Measurements from ENCODE around the gene CFAP100.

CFAP100 gene

DNA sequence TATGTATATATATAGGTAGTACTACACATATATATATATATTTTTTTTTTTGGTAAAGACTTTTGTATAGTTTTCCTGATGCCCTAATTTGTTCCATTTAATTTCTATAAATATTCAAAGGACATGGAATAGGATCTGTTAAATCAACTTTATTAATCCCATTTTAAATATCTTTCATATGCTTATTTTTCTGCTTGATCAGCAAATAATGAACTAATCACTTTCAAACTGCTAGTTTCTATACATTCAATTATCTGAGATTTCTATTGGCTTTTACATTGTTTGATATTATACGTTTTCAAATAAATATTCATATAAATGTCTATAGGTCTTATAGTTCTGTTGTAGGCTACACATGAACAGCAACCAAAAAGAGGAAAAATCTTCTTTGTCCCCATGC lies 59.3 kb downstream of the CFAP100 start:
- DNase-seq, result no peak
- no CpG with 5 or more reads among the region's 1 CpG for WGBS (ENCODE audit: insufficient coverage)
- peaks cover 20 to 84% (median 62%) of the 10 kb centered on the region in 4 experiments for H3K36me3 ChIP-seq (ENCODE audit: control insufficient read depth in 4 of 4, insufficient read depth in 4 of 4, low read length in 3 of 4)

DNA sequence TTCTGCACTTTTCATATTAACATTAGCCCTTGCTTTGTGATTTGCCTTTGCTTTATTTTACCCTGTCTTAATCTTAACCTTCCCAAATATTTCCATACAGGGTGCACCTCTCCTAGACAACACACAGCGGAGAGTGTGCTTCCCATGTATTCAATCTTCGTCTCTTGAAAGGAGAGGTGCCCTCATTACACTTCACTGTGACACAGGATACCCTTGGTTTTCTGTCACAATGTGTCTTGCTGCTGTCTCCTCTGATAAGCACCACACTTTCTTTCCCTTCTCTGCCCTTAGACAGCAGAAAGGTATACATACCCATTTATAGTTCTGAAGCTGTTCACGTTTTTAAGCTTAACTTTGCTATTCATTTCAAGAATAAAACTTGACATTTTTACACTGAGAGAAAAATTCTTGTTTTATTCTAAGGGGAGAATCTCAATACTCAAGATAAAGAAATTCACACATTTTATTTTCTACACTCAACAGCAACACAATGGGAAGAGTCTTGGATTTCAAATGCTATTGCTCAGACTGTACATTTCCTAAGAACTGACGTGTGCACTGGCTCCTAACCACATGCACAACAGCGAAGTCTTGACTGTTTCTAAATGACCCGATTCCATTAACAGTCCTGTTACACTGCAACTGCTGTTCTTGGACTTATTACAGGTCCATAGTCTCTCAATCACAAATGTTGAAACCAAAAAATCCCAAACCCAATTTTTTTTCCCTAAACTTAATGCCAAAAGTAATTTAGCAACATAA lies 59.9 kb downstream of the CFAP100 start:
- CTCF ChIA-PET, result interaction anchor here (1.0 kb wide), 1 partner anchor 17 kb away, joined by 3 read pairs; no protein-coding TSS in a partner anchor
- DNase-seq, result no peak
- no peaks in the 10 kb centered on the region for H3K9me3 ChIP-seq (ENCODE audit: control extremely low read depth in 1 of 5, control insufficient read depth in 4 of 5, insufficient read depth in 2 of 5, low read depth in 1 of 5, low read length in 4 of 5)
- H3K27me3 ChIP-seq (replicated peaks in 2 of 5; ENCODE audit: control insufficient read depth in 4 of 5, insufficient read depth in 5 of 5, low read length in 4 of 5), result no peaks in the 10 kb centered on the region
- POLR2A ChIA-PET, result no interaction called here
- WGBS (ENCODE audit: insufficient coverage), result 100% methylated on average over 6 of the region's 6 CpGs
- peaks cover 23 to 85% (median 64%) of the 10 kb centered on the region in 4 experiments for H3K36me3 ChIP-seq (ENCODE audit: control insufficient read depth in 4 of 4, insufficient read depth in 4 of 4, low read length in 3 of 4)
- H3K4me1 ChIP-seq (ENCODE audit: control extremely low read depth in 1 of 4, control insufficient read depth in 4 of 4, insufficient read depth in 4 of 4, low read length in 3 of 4), result no peaks in the 10 kb centered on the region
- H3K4me3 ChIP-seq (ENCODE audit: control insufficient read depth in 1 of 7, extremely low read depth in 1 of 7, insufficient read depth in 4 of 7, low read depth in 2 of 7, low read length in 6 of 7), result no peak overlapping the region
- no peak overlapping the region for H3K27ac ChIP-seq (ENCODE audit: insufficient read depth in 1 of 2, low read depth in 1 of 2, low read length in 2 of 2, poor library complexity in 1 of 2, severe bottlenecking in 2 of 2)

More for the DNA sequence above, 59.3 kb downstream of the CFAP100 start:
- Histone ChIP-seq H3K4me3 (ENCODE audit: control insufficient read depth in 1 of 7, extremely low read depth in 1 of 7, insufficient read depth in 4 of 7, low read depth in 2 of 7, low read length in 6 of 7) (no peak overlapping the region), H3K9me3 (ENCODE audit: control extremely low read depth in 1 of 5, control insufficient read depth in 4 of 5, insufficient read depth in 2 of 5, low read depth in 1 of 5, low read length in 4 of 5) (no peaks in the 10 kb centered on the region), H3K27ac (ENCODE audit: insufficient read depth in 1 of 2, low read depth in 1 of 2, low read length in 2 of 2, poor library complexity in 1 of 2, severe bottlenecking in 2 of 2) (no peak overlapping the region), H3K27me3 (replicated peaks in 2 of 5; ENCODE audit: control insufficient read depth in 4 of 5, insufficient read depth in 5 of 5, low read length in 4 of 5) (no peaks in the 10 kb centered on the region), H3K4me1 (ENCODE audit: control extremely low read depth in 1 of 4, control insufficient read depth in 4 of 4, insufficient read depth in 4 of 4, low read length in 3 of 4) (no peaks in the 10 kb centered on the region)
- CTCF ChIA-PET, result no interaction called here
- POLR2A ChIA-PET, result no interaction called here

DNA sequence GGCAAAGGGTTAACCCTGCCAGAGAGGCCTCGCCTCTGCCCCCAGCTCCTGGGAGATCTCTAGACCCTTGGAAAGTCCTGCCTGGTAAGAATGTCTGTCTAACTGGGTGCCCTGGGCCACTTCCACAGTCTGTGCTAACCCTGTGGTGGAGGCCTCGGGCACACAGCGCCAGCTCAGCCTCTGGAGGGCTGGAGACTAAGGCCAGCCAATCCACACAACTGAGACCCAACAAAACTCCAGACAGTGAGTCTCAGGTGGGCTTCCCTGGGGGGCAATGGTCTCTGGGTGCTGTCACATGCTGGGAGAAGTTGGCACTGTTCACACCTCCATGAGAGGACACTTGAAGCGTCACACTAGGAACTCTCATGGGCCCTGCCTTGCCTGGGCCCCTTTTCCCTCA lies 61.5 kb downstream of the CFAP100 start:
- H3K27ac ChIP-seq (ENCODE audit: insufficient read depth in 1 of 2, low read depth in 1 of 2, low read length in 2 of 2, poor library complexity in 1 of 2, severe bottlenecking in 2 of 2), result no peak overlapping the region
- 71% methylated on average over 4 of the region's 4 CpGs for WGBS (ENCODE audit: insufficient coverage)
- no peaks in the 10 kb centered on the region for H3K9me3 ChIP-seq (ENCODE audit: control extremely low read depth in 1 of 5, control insufficient read depth in 4 of 5, insufficient read depth in 2 of 5, low read depth in 1 of 5, low read length in 4 of 5)
- ChIA-PET POLR2A (no interaction called here), CTCF (interaction anchor here (0.6 to 0.9 kb wide), 3 partner anchors 9 to 1433 kb away, joined by 4 to 5 read pairs (median 5); no protein-coding TSS in a partner anchor)
- H3K4me1 ChIP-seq (ENCODE audit: control extremely low read depth in 1 of 4, control insufficient read depth in 4 of 4, insufficient read depth in 4 of 4, low read length in 3 of 4), result no peaks in the 10 kb centered on the region
- H3K36me3 ChIP-seq (ENCODE audit: control insufficient read depth in 4 of 4, insufficient read depth in 4 of 4, low read length in 3 of 4), result peaks cover 33 to 84% (median 65%) of the 10 kb centered on the region in 4 experiments
- DNase-seq, result no peak
- no peaks in the 10 kb centered on the region for H3K27me3 ChIP-seq (replicated peaks in 2 of 5; ENCODE audit: control insufficient read depth in 4 of 5, insufficient read depth in 5 of 5, low read length in 4 of 5)
- H3K4me3 ChIP-seq (ENCODE audit: control insufficient read depth in 1 of 7, extremely low read depth in 1 of 7, insufficient read depth in 4 of 7, low read depth in 2 of 7, low read length in 6 of 7), result no peak overlapping the region

DNA sequence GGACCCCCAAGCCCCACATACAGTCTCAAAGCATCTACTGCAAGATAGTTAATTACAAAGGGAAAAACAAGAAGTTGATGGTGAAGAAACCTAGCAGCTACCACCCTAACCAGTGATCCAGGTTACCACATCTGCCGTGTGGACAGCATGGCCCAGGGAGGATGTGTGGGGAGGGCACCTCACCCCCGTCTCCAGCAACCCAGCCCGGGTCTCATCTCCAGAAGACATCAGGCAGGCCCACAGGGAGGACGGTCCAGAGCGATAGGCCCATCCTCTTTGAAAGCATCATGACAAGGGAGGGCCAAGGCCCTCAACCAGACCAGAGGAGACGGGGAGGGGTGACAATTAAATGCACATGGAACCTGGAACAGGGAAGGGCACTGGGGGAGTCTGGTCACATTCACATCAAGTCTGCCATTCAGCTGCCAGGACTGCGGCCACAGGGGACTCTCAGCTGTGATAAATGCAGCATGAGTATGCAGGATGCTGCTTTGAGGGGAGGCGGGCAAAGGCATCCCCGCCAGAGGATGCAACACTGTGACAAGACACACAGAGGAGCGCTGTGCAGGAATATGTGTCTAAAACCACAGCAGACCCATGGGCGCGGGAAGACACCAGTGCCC lies 62.2 kb downstream of the CFAP100 start:
- DNase-seq, result no peak
- Histone ChIP-seq H3K27ac (ENCODE audit: insufficient read depth in 1 of 2, low read depth in 1 of 2, low read length in 2 of 2, poor library complexity in 1 of 2, severe bottlenecking in 2 of 2) (no peak overlapping the region), H3K27me3 (replicated peaks in 2 of 5; ENCODE audit: control insufficient read depth in 4 of 5, insufficient read depth in 5 of 5, low read length in 4 of 5) (no peaks in the 10 kb centered on the region), H3K4me1 (ENCODE audit: control extremely low read depth in 1 of 4, control insufficient read depth in 4 of 4, insufficient read depth in 4 of 4, low read length in 3 of 4) (no peaks in the 10 kb centered on the region), H3K9me3 (ENCODE audit: control extremely low read depth in 1 of 5, control insufficient read depth in 4 of 5, insufficient read depth in 2 of 5, low read depth in 1 of 5, low read length in 4 of 5) (no peaks in the 10 kb centered on the region), H3K4me3 (ENCODE audit: control insufficient read depth in 1 of 7, extremely low read depth in 1 of 7, insufficient read depth in 4 of 7, low read depth in 2 of 7, low read length in 6 of 7) (no peak overlapping the region), H3K36me3 (ENCODE audit: control insufficient read depth in 4 of 4, insufficient read depth in 4 of 4, low read length in 3 of 4) (peaks cover 35 to 84% (median 66%) of the 10 kb centered on the region in 4 experiments)
- WGBS (ENCODE audit: insufficient coverage), result 94% methylated on average over 10 of the region's 12 CpGs
- ChIA-PET POLR2A (no interaction called here), CTCF (no interaction called here)

DNA sequence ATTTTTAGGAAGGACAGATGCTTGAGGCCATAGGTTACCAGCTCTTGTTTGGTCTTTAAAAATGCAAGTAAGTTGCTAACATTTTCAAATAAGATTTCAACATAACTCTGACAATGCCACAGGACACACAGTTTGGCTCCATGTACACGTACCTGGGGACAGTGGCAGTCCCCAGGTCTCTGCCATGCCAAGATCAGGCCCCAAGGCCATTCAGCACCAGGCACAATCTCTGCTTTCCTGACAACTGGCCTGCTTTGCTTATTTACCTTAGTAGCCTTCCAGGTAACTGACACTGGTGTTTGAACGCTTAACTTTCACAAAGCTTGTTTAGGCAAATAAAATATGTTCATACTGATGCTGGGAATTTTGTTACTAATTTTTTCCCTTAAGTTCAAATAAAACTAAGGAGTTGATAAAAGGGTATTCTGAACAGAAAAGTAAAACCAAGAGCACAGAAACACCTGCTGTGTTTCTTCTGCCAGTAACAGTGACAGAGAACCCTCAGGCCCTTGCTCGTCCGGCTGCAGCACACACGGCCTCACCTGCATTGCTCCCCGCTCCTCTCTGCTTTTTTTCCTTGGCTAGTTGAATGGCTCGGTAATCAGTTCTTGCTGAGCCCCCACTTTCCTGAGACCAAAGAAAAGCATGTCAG lies 64.5 kb downstream of the CFAP100 start:
- WGBS (ENCODE audit: insufficient coverage), result 100% methylated on average over 6 of the region's 7 CpGs
- Histone ChIP-seq H3K27ac (ENCODE audit: insufficient read depth in 1 of 2, low read depth in 1 of 2, low read length in 2 of 2, poor library complexity in 1 of 2, severe bottlenecking in 2 of 2) (no peak overlapping the region), H3K27me3 (replicated peaks in 2 of 5; ENCODE audit: control insufficient read depth in 4 of 5, insufficient read depth in 5 of 5, low read length in 4 of 5) (no peaks in the 10 kb centered on the region), H3K4me1 (ENCODE audit: control extremely low read depth in 1 of 4, control insufficient read depth in 4 of 4, insufficient read depth in 4 of 4, low read length in 3 of 4) (no peaks in the 10 kb centered on the region), H3K9me3 (ENCODE audit: control extremely low read depth in 1 of 5, control insufficient read depth in 4 of 5, insufficient read depth in 2 of 5, low read depth in 1 of 5, low read length in 4 of 5) (no peaks in the 10 kb centered on the region), H3K4me3 (ENCODE audit: control insufficient read depth in 1 of 7, extremely low read depth in 1 of 7, insufficient read depth in 4 of 7, low read depth in 2 of 7, low read length in 6 of 7) (no peak overlapping the region), H3K36me3 (ENCODE audit: control insufficient read depth in 4 of 4, insufficient read depth in 4 of 4, low read length in 3 of 4) (peaks cover 38 to 91% (median 68%) of the 10 kb centered on the region in 4 experiments)
- DNase-seq, result no peak
- CTCF ChIA-PET, result interaction anchor here (1.0 to 1.1 kb wide), 2 partner anchors 12 to 16 kb away, joined by 3 read pairs; no protein-coding TSS in a partner anchor
- POLR2A ChIA-PET, result no interaction called here

DNA sequence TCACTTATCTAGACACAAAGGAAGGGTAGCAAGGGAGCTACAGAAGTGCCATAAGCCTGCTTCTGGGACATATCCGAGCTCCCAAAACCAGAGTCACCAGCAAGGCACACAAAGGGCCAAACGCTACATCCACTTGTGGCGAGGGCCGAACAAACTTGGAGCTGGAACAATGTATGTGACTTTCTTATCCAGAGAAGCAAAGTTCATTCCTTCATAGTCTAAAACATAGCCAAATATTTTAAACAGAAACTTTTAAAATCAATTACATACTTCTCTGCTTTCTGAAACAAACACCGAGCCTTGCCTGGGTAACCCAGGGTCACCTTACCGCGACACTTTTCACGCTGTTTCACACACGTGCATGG lies 65.0 kb downstream of the CFAP100 start:
- no peaks in the 10 kb centered on the region for H3K27me3 ChIP-seq (replicated peaks in 2 of 5; ENCODE audit: control insufficient read depth in 4 of 5, insufficient read depth in 5 of 5, low read length in 4 of 5)
- no peak for DNase-seq
- H3K4me1 ChIP-seq (ENCODE audit: control extremely low read depth in 1 of 4, control insufficient read depth in 4 of 4, insufficient read depth in 4 of 4, low read length in 3 of 4), result no peaks in the 10 kb centered on the region
- CTCF ChIA-PET, result interaction anchor here (1.0 to 1.7 kb wide), 3 partner anchors 12 to 15 kb away, joined by 3 read pairs; no protein-coding TSS in a partner anchor
- POLR2A ChIA-PET, result no interaction called here
- peaks cover 38 to 91% (median 69%) of the 10 kb centered on the region in 4 experiments for H3K36me3 ChIP-seq (ENCODE audit: control insufficient read depth in 4 of 4, insufficient read depth in 4 of 4, low read length in 3 of 4)
- WGBS (ENCODE audit: insufficient coverage), result 98% methylated on average over 8 of the region's 9 CpGs
- H3K27ac ChIP-seq (ENCODE audit: insufficient read depth in 1 of 2, low read depth in 1 of 2, low read length in 2 of 2, poor library complexity in 1 of 2, severe bottlenecking in 2 of 2), result no peak overlapping the region
- no peaks in the 10 kb centered on the region for H3K9me3 ChIP-seq (ENCODE audit: control extremely low read depth in 1 of 5, control insufficient read depth in 4 of 5, insufficient read depth in 2 of 5, low read depth in 1 of 5, low read length in 4 of 5)
- no peak overlapping the region for H3K4me3 ChIP-seq (ENCODE audit: control insufficient read depth in 1 of 7, extremely low read depth in 1 of 7, insufficient read depth in 4 of 7, low read depth in 2 of 7, low read length in 6 of 7)

DNA sequence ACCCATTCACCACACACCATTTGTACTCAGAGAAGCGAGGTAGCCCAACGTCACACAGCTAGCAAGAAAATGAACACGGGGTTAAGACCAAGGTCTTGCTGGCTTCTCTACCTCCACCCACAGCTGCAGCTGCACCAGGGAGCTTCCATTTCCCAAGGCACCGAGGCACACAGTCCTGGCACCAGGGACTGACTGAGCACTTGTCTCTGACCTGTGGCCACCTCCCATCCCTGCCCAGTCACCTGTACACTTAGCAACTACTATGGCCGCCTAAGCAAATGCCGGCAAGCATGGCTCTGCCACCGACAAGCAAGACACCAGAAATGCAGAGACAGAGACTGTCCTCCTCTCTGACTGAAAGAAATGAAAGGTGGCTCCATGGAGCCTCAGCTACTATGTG lies 65.7 kb downstream of the CFAP100 start:
- ChIA-PET POLR2A (no interaction called here), CTCF (interaction anchor here (1.1 to 1.7 kb wide), 2 partner anchors 14 to 15 kb away, joined by 3 read pairs; no protein-coding TSS in a partner anchor)
- no peaks in the 10 kb centered on the region for H3K4me1 ChIP-seq (ENCODE audit: control extremely low read depth in 1 of 4, control insufficient read depth in 4 of 4, insufficient read depth in 4 of 4, low read length in 3 of 4)
- no peak for DNase-seq
- WGBS (ENCODE audit: insufficient coverage), result 79% methylated on average over 6 of the region's 7 CpGs
- H3K4me3 ChIP-seq (ENCODE audit: control insufficient read depth in 1 of 7, extremely low read depth in 1 of 7, insufficient read depth in 4 of 7, low read depth in 2 of 7, low read length in 6 of 7), result no peak overlapping the region
- H3K36me3 ChIP-seq (ENCODE audit: control insufficient read depth in 4 of 4, insufficient read depth in 4 of 4, low read length in 3 of 4), result peaks cover 36 to 92% (median 72%) of the 10 kb centered on the region in 4 experiments
- no peaks in the 10 kb centered on the region for H3K9me3 ChIP-seq (ENCODE audit: control extremely low read depth in 1 of 5, control insufficient read depth in 4 of 5, insufficient read depth in 2 of 5, low read depth in 1 of 5, low read length in 4 of 5)
- H3K27ac ChIP-seq (ENCODE audit: insufficient read depth in 1 of 2, low read depth in 1 of 2, low read length in 2 of 2, poor library complexity in 1 of 2, severe bottlenecking in 2 of 2), result no peak overlapping the region
- no peaks in the 10 kb centered on the region for H3K27me3 ChIP-seq (replicated peaks in 2 of 5; ENCODE audit: control insufficient read depth in 4 of 5, insufficient read depth in 5 of 5, low read length in 4 of 5)

All from common myeloid progenitor, CD34-positive (primary cell).